Upper lobe of left lung (tissue), 4 donors: ENCODE results near the gene C1QTNF12.

Experiments used
- EP300 ChIP-seq, 4 donors: sonication (generic); formaldehyde crosslinking; IDR thresholded peaks; one replicate each; pipeline ENCODE4 v1.5.1; 2017; ENCODE audit warnings: antibody characterized with exemption in 4 of 4, control low read depth in 2 of 4
- POLR2A ChIP-seq, 4 donors: fragments of 450-650 bp; IDR thresholded peaks; one replicate each; pipeline ENCODE4 v1.5.1; 2016 to 2017; ENCODE audit warnings: antibody characterized with exemption in 4 of 4, mild to moderate bottlenecking in 2 of 4
- POLR2AphosphoS5 ChIP-seq, 2 donors: sonication (generic); formaldehyde crosslinking; IDR thresholded peaks; one replicate each; pipeline ENCODE4 v1.5.1; 2017; ENCODE audit warnings: antibody characterized with exemption in 2 of 2
- TF ChIP-seq, protein P1 (sequence below), 6 experiments: fragments of 450-650 bp in 4 of 6; fragments of 200-600 bp in 2 of 6; sonication (generic) in 2 of 6; IDR thresholded peaks; one replicate each; pipeline ENCODE4 v1.5.1; 2016 to 2019; ENCODE audit warnings: antibody characterized with exemption in 6 of 6

DNA sequence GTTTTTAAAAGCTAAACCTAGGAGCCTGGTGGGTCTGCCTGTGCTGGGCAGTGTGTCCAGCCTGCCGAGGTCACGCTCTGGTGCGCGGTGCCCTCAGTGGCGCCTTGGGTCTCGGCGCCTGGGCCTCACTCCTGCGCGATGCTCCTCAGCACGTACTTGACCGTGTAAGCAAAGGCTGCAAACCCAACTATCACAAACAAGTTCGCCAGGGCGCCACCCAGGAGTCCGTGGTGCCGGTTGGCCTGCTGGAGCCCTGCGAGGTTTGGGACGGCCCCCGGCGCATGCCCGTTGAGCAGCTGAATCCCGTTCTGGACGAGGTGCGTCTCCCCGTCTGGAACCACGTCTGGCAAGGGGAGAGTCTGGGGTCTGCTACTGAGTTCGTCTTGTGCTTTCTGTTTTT lies 8.6 kb upstream of the C1QTNF12 start:
- TF ChIP-seq, protein P1, sequence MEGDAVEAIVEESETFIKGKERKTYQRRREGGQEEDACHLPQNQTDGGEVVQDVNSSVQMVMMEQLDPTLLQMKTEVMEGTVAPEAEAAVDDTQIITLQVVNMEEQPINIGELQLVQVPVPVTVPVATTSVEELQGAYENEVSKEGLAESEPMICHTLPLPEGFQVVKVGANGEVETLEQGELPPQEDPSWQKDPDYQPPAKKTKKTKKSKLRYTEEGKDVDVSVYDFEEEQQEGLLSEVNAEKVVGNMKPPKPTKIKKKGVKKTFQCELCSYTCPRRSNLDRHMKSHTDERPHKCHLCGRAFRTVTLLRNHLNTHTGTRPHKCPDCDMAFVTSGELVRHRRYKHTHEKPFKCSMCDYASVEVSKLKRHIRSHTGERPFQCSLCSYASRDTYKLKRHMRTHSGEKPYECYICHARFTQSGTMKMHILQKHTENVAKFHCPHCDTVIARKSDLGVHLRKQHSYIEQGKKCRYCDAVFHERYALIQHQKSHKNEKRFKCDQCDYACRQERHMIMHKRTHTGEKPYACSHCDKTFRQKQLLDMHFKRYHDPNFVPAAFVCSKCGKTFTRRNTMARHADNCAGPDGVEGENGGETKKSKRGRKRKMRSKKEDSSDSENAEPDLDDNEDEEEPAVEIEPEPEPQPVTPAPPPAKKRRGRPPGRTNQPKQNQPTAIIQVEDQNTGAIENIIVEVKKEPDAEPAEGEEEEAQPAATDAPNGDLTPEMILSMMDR (IDR thresholded peaks at IDR 0.05), result no peak
- TF ChIP-seq POLR2A (IDR thresholded peaks at IDR 0.05) (no peak), POLR2AphosphoS5 (IDR thresholded peaks at IDR 0.05) (no peak), EP300 (IDR thresholded peaks at IDR 0.05) (no peak)
